MM.1S (cell line): ENCODE data around the gene MYO5C.

Source experiments
- CTCF ChIP-seq: fragments of 300-600 bp; sonication (generic); IDR thresholded peaks from 2 replicates; pipeline ENCODE4 v1.5.1; 2016; ENCODE audit warnings: antibody characterized with exemption, low read length, mixed read lengths
- EZH2 ChIP-seq: fragments of 300-600 bp; sonication (generic); optimal IDR thresholded peaks from 2 replicates; pipeline ENCODE3; 2017; ENCODE audit warnings: low read depth, mild to moderate bottlenecking, antibody characterized with exemption, low read length, mixed read lengths
- EZH2phosphoT487 ChIP-seq: fragments of 300-600 bp; sonication (generic); IDR thresholded peaks from 2 replicates; pipeline ENCODE4 v1.6.1; 2018; ENCODE audit warnings: antibody characterized with exemption, low read length

DNA sequence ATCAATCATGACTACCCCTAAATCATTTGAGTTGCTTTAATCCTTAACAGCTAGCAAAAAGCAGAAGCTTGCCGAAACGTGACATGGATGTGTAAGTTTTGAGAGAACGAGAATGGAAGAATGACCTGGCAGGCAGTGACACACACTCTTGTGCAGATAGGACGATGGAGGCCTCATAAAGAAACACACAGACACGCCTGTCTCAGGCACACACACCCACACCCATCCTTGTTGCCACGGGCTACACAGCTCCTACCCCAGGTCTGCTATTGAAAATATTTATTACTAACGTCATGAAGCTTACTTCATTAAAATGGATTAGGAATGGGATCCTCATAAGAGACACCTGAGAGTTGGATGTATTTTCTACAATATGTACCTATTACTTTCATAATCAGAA lies 8.5 kb downstream of the MYO5C start:
- TF ChIP-seq CTCF (no peak), EZH2 (no peak), EZH2phosphoT487 (no peak)
